ENCODE results near the gene DEPDC4. TPM values are rescaled to one million over a fixed set of nuclear protein-coding genes. Genes with fewer than 3 reads are reported as not detected.
A peak's percentile ranks its signal among the peaks of the same experiment; 100 is the strongest.

Gene DEPDC4
- total and polyA plus RNA-seq, 2 of the 13 experiments (the other 11 are each of a cell fraction or from before 2014, with no cell fraction given): 2.2 to 5.7 TPM

DNA sequence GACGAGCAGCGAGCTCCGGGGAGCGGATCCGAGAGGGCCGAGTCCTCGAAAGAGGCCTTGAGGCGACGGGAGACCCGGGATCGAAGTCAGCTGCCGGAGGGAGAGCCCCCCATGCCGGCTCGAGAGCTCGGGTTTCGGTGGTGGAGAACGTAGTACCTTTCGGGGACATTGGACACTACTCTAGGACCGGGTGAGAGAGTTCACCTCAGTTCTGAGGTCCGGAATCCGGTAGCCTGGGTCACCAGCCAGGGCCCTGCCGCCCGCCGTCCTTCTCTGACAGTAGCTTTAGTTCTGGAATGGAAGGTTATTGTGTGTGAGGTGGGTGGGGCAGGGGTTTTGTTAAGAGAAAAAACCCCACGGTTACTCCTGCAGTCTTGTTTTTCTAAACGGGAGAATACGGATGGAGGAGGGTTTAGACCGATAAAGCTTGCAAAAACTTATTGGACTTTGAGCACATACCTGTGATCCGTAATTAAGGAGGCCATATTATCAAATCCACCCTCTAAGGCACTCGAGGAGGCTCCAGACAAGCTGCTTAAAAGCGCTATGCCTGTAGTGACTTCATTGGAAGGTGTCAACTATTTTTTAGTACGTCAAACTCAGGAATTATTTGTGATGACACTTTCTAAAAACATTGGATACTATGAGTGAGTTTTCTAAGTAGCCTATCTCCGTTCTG lies 863 bp upstream of the DEPDC4 start (continued):
- TF ChIP-seq ZNF431 (CRISPR knock-in tag; IDR thresholded peaks at IDR 0.05; ENCODE audit: borderline replicate concordance, low read depth): 0 out of 2 replicates have a peak, but pooled peaks have one; percentile 5
- no peak for TF ChIP-seq ZNF672 (CRISPR knock-in tag; IDR thresholded peaks at IDR 0.05)
- peak; percentile 43; the same call in 1 of the 2 replicates for TF ChIP-seq ZNF274 (CRISPR knock-in tag; IDR thresholded peaks at IDR 0.05)
- no peak for TF ChIP-seq ZNF24 (IDR thresholded peaks at IDR 0.05)
- TF ChIP-seq, protein P1, sequence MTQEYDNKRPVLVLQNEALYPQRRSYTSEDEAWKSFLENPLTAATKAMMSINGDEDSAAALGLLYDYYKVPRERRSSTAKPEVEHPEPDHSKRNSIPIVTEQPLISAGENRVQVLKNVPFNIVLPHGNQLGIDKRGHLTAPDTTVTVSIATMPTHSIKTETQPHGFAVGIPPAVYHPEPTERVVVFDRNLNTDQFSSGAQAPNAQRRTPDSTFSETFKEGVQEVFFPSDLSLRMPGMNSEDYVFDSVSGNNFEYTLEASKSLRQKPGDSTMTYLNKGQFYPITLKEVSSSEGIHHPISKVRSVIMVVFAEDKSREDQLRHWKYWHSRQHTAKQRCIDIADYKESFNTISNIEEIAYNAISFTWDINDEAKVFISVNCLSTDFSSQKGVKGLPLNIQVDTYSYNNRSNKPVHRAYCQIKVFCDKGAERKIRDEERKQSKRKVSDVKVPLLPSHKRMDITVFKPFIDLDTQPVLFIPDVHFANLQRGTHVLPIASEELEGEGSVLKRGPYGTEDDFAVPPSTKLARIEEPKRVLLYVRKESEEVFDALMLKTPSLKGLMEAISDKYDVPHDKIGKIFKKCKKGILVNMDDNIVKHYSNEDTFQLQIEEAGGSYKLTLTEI (CRISPR knock-in tag; conservative IDR thresholded peaks at IDR 0.05): no peak
- TF ChIP-seq, protein P2, sequence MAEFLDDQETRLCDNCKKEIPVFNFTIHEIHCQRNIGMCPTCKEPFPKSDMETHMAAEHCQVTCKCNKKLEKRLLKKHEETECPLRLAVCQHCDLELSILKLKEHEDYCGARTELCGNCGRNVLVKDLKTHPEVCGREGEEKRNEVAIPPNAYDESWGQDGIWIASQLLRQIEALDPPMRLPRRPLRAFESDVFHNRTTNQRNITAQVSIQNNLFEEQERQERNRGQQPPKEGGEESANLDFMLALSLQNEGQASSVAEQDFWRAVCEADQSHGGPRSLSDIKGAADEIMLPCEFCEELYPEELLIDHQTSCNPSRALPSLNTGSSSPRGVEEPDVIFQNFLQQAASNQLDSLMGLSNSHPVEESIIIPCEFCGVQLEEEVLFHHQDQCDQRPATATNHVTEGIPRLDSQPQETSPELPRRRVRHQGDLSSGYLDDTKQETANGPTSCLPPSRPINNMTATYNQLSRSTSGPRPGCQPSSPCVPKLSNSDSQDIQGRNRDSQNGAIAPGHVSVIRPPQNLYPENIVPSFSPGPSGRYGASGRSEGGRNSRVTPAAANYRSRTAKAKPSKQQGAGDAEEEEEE (CRISPR knock-in tag; IDR thresholded peaks at IDR 0.05; ENCODE audit: borderline replicate concordance): no peak
- no peak for TF ChIP-seq KDM5B (CRISPR knock-in tag; IDR thresholded peaks at IDR 0.05; ENCODE audit: borderline replicate concordance)
- no peak for TF ChIP-seq ZNF460 (CRISPR knock-in tag; IDR thresholded peaks at IDR 0.05; ENCODE audit: borderline replicate concordance)
- 0 out of 2 replicates have a peak, but pooled peaks have one; percentile 57 for TF ChIP-seq GLI4 (CRISPR knock-in tag; IDR thresholded peaks at IDR 0.05; ENCODE audit: borderline replicate concordance)
- no peak for TF ChIP-seq TCF7L2 (IDR thresholded peaks at IDR 0.05; ENCODE audit: low read depth, low read length)
